K562 (cell line): ENCODE results near the gene SLC2A4RG. TPM values are rescaled to one million over a fixed set of nuclear protein-coding genes. Genes with fewer than 3 reads are reported as not detected.

Experiments
- ARNT ChIP-seq, 2 experiments: fragments of 450-650 bp; IDR thresholded peaks; 2 replicates each; pipeline ENCODE4 v1.6.1; 2016; ENCODE audit warnings: mild to moderate bottlenecking in 1 of 2
- CTCF ChIP-seq, 3 experiments: IDR thresholded peaks in 2 of 3; conservative IDR thresholded peaks in 1 of 3; 2 replicates each; pipeline ENCODE4 v1.5.1; 2011 to 2012; ENCODE audit warnings: low read length in 3 of 3, mild to moderate bottlenecking in 3 of 3, control low read depth in 2 of 3, improper control_type of control experiment in 1 of 3, inconsistent platforms in 1 of 3, low read depth in 1 of 3, mixed read lengths in 1 of 3, moderate library complexity in 1 of 3; ENCODE audit not compliant: insufficient read depth in 2 of 3
- E2F3 ChIP-seq: fragments of 250-450 bp; sonication (Bioruptor Pico); IDR thresholded peaks from 2 replicates; pipeline ENCODE4 v1.4.0; 2020; ENCODE audit warnings: mild to moderate bottlenecking
- FOXJ3 ChIP-seq: sonication (generic); formaldehyde crosslinking; IDR thresholded peaks from 2 replicates; pipeline ENCODE4 v1.4.0; 2020; ENCODE audit warnings: mild to moderate bottlenecking, missing genetic modification reagents
- HDGF ChIP-seq: fragments of 450-650 bp; IDR thresholded peaks from 2 replicates; pipeline ENCODE4 v1.6.1; 2016
- IFI16 ChIP-seq: fragments of 250-450 bp; sonication (Bioruptor Pico); IDR thresholded peaks from 2 replicates; pipeline ENCODE4 v2.1.2; 2022; ENCODE audit warnings: mild to moderate bottlenecking, inconsistent platforms
- RBM17 ChIP-seq: fragments of 200-400 bp; formaldehyde crosslinking; IDR thresholded peaks from 2 replicates; pipeline ENCODE4 v1.6.1; 2017; ENCODE audit warnings: low read depth, mild to moderate bottlenecking, low read length, borderline replicate concordance
- RBM22 ChIP-seq: fragments of 200-400 bp; formaldehyde crosslinking; IDR thresholded peaks from 2 replicates; pipeline ENCODE4 v1.6.1; 2018; ENCODE audit warnings: low read length, low read depth; ENCODE audit not compliant: poor library complexity, severe bottlenecking
- RCOR1 ChIP-seq, 2 experiments: IDR thresholded peaks; 2 replicates each; pipeline ENCODE4 v1.6.1; 2012; ENCODE audit warnings: low read depth in 2 of 2, low read length in 2 of 2, borderline replicate concordance in 1 of 2, improper control_type of control experiment in 1 of 2
- ZEB2 ChIP-seq: fragments of 450-650 bp; IDR thresholded peaks from 2 replicates; pipeline ENCODE4 v1.6.1; 2016
- ZNF311 ChIP-seq: fragments of 250-450 bp; sonication (Bioruptor Pico); IDR thresholded peaks from 2 replicates; pipeline ENCODE4 v1.4.0; 2020; ENCODE audit warnings: mild to moderate bottlenecking, moderate library complexity
- ZNF584 ChIP-seq: fragments of 200-800 bp; sonication (Bioruptor generic); IDR thresholded peaks from 2 replicates; pipeline ENCODE4 v1.6.1; 2016; ENCODE audit warnings: low read depth, mild to moderate bottlenecking, missing genetic modification characterization, missing compliant biosample characterization
- ZNF668 ChIP-seq: fragments of 250-450 bp; sonication (Bioruptor Pico); IDR thresholded peaks from 2 replicates; pipeline ENCODE4 v1.8.0; 2022; ENCODE audit warnings: mild to moderate bottlenecking, inconsistent platforms
- ZNF699 ChIP-seq: fragments of 250-450 bp; sonication (Bioruptor Pico); IDR thresholded peaks from 2 replicates; pipeline ENCODE4 v1.8.0; 2021; ENCODE audit warnings: mild to moderate bottlenecking, moderate library complexity; ENCODE audit not compliant: insufficient replicate concordance
- polyA plus RNA-seq, 8 experiments: library from polyadenylated mRNA; depleted of rRNA in 4 of 8; stranded (reverse) in 5 of 8; unstranded in 3 of 8; fragments of >200 nt; fragmentation: Nextera tagmentation in 2 of 8; fragmentation: Illumina TruSeq in 1 of 8; extraction: Ambion mirVana in 2 of 8; extraction: Trizol in 1 of 8; gene quantifications; 2 replicates each; pipeline versions ENCODE4 v1.2.1 to v1.2.3, GENCODE V29; 2011 to 2014; ENCODE audit warnings: inconsistent platforms in 1 of 8, missing spikeins in 1 of 8
- total RNA-seq, 7 experiments: library from RNA; depleted of rRNA in 6 of 7; stranded (reverse); fragments of >200 nt in 6 of 7; fragmentation: Illumina TruSeq in 2 of 7; extraction: Trizol in 2 of 7; gene quantifications; 2 replicates each; pipeline versions ENCODE4 v1.2.1 to v1.2.3, GENCODE V29; 2011 to 2021; ENCODE audit warnings: low replicate concordance in 1 of 7
- TF ChIP-seq, protein P1 (sequence below): sonication (generic); formaldehyde crosslinking; IDR thresholded peaks from 2 replicates; pipeline ENCODE4 v1.8.1; 2023; ENCODE audit warnings: missing genetic modification reagents, mild to moderate bottlenecking, borderline replicate concordance
- TF ChIP-seq, protein P2 (sequence below): sonication (generic); formaldehyde crosslinking; IDR thresholded peaks from 2 replicates; pipeline ENCODE4 v1.8.0; 2022; ENCODE audit warnings: mild to moderate bottlenecking, missing genetic modification reagents
- TF ChIP-seq, protein P3 (sequence below): fragments of 250-450 bp; sonication (Bioruptor Pico); IDR thresholded peaks from 2 replicates; pipeline ENCODE4 v1.8.0; 2022; ENCODE audit warnings: moderate library complexity, mild to moderate bottlenecking, inconsistent platforms

The SLC2A4RG gene
- total and polyA plus RNA-seq, 9 of the 15 experiments (the other 6 are each of a cell fraction or from before 2014, with no cell fraction given), result 0.34 to 97.3 (median 26.5) TPM

DNA sequence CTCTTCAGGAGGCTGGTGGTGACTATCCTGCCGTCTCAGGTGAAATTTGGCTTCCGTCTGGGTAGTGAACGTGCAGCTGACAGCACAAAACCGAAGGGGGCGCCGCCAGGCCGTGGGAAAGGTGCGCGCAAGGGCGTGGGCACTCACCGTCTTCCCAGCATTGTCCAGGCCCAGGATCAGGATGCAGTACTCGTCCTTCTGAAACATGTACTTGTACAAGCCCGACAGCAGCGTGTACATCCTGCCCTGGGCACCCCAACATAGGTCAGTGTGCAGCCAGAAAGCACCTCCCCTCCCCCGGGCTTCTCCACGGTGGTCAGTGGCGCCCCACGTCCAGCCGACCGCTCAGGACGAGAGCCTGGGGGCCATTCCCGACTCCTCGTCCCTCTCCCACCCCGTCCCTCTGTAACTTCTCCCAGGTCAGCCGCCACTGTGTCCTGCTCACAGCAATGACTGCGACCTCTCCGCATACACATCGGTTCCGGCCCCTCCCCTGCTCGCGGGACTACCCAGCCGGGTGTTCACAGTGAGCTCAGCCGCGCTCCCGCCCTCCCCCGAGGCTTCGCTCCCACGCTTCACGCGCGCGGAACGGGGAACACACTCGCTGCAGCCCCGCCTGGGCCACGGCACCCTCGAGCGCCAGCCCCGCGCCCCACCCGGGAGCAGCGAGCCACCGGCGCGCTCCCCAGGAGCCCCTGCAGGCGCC is 32.6 kb upstream of the SLC2A4RG start (continued):
- TF ChIP-seq, protein P1, sequence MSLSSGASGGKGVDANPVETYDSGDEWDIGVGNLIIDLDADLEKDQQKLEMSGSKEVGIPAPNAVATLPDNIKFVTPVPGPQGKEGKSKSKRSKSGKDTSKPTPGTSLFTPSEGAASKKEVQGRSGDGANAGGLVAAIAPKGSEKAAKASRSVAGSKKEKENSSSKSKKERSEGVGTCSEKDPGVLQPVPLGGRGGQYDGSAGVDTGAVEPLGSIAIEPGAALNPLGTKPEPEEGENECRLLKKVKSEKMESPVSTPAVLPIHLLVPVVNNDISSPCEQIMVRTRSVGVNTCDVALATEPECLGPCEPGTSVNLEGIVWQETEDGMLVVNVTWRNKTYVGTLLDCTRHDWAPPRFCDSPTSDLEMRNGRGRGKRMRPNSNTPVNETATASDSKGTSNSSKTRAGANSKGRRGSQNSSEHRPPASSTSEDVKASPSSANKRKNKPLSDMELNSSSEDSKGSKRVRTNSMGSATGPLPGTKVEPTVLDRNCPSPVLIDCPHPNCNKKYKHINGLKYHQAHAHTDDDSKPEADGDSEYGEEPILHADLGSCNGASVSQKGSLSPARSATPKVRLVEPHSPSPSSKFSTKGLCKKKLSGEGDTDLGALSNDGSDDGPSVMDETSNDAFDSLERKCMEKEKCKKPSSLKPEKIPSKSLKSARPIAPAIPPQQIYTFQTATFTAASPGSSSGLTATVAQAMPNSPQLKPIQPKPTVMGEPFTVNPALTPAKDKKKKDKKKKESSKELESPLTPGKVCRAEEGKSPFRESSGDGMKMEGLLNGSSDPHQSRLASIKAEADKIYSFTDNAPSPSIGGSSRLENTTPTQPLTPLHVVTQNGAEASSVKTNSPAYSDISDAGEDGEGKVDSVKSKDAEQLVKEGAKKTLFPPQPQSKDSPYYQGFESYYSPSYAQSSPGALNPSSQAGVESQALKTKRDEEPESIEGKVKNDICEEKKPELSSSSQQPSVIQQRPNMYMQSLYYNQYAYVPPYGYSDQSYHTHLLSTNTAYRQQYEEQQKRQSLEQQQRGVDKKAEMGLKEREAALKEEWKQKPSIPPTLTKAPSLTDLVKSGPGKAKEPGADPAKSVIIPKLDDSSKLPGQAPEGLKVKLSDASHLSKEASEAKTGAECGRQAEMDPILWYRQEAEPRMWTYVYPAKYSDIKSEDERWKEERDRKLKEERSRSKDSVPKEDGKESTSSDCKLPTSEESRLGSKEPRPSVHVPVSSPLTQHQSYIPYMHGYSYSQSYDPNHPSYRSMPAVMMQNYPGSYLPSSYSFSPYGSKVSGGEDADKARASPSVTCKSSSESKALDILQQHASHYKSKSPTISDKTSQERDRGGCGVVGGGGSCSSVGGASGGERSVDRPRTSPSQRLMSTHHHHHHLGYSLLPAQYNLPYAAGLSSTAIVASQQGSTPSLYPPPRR (CRISPR knock-in tag), result no peak
- TF ChIP-seq ZEB2, result no peak
- no peak for TF ChIP-seq RCOR1 (IDR thresholded peaks at IDR 0.05; ENCODE audit: borderline replicate concordance in 1 of 2, low read depth in 2 of 2, low read length in 2 of 2)
- TF ChIP-seq CTCF (IDR thresholded peaks at IDR 0.05 in 2 of 3, conservative IDR thresholded peaks at IDR 0.05 in 1 of 3; ENCODE audit: insufficient read depth in 2 of 3, low read depth in 1 of 3, low read length in 3 of 3), result peak; percentile 82 to 88 (median 84)
- TF ChIP-seq FOXJ3, result no peak
- TF ChIP-seq, protein P2, sequence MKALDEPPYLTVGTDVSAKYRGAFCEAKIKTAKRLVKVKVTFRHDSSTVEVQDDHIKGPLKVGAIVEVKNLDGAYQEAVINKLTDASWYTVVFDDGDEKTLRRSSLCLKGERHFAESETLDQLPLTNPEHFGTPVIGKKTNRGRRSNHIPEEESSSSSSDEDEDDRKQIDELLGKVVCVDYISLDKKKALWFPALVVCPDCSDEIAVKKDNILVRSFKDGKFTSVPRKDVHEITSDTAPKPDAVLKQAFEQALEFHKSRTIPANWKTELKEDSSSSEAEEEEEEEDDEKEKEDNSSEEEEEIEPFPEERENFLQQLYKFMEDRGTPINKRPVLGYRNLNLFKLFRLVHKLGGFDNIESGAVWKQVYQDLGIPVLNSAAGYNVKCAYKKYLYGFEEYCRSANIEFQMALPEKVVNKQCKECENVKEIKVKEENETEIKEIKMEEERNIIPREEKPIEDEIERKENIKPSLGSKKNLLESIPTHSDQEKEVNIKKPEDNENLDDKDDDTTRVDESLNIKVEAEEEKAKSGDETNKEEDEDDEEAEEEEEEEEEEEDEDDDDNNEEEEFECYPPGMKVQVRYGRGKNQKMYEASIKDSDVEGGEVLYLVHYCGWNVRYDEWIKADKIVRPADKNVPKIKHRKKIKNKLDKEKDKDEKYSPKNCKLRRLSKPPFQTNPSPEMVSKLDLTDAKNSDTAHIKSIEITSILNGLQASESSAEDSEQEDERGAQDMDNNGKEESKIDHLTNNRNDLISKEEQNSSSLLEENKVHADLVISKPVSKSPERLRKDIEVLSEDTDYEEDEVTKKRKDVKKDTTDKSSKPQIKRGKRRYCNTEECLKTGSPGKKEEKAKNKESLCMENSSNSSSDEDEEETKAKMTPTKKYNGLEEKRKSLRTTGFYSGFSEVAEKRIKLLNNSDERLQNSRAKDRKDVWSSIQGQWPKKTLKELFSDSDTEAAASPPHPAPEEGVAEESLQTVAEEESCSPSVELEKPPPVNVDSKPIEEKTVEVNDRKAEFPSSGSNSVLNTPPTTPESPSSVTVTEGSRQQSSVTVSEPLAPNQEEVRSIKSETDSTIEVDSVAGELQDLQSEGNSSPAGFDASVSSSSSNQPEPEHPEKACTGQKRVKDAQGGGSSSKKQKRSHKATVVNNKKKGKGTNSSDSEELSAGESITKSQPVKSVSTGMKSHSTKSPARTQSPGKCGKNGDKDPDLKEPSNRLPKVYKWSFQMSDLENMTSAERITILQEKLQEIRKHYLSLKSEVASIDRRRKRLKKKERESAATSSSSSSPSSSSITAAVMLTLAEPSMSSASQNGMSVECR, result peak; percentile 14
- TF ChIP-seq, protein P3, sequence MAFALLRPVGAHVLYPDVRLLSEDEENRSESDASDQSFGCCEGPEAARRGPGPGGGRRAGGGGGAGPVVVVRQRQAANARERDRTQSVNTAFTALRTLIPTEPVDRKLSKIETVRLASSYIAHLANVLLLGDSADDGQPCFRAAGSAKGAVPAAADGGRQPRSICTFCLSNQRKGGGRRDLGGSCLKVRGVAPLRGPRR, result no peak
- no peak for TF ChIP-seq ZNF584
- TF ChIP-seq RBM22, result no peak
- TF ChIP-seq E2F3 (CRISPR knock-in tag), result no peak
- no peak for TF ChIP-seq RBM17
- TF ChIP-seq IFI16 (CRISPR knock-in tag), result no peak
- no peak for TF ChIP-seq HDGF
- no peak for TF ChIP-seq ZNF699 (CRISPR knock-in tag)
- no peak for TF ChIP-seq ZNF311 (CRISPR knock-in tag)
- no peak for TF ChIP-seq ZNF668 (CRISPR knock-in tag)
- TF ChIP-seq ARNT (IDR thresholded peaks at IDR 0.05), result no peak
